CD4-positive, alpha-beta T cell treated with Interleukin-4 for 4 hours (primary cell): Measurements from ENCODE around the gene UBE3C.
"Not testable (repeated sequence)": the region's sequence is repeated elsewhere in the genome, so short reads cannot be mapped to it uniquely, and the experiment has no call there.

Experiments
- DNase-seq: peaks from one replicate; pipeline ENCODE4 v3.0.0-alpha.2; 2020

The UBE3C gene

GRCh38 chr7:157241631-157242030 lies 102.9 kb downstream of the UBE3C start:
- no peak for DNase-seq

GRCh38 chr7:157244516-157245294 lies 106.0 kb downstream of the UBE3C start:
- no peak for DNase-seq

- DNase-seq, result no peak
Observed at GRCh38 chr7:157246052-157246451, 107.3 kb downstream of the UBE3C start.

- no peak for DNase-seq
Observed at GRCh38 chr7:157248659-157249058, 109.9 kb downstream of the UBE3C start.

- DNase-seq, result peak; percentile 66
Observed at GRCh38 chr7:157250605-157251228, 112.0 kb downstream of the UBE3C start.

- not testable (repeated sequence) for DNase-seq
Observed at GRCh38 chr7:157251817-157252216, 113.1 kb downstream of the UBE3C start.

GRCh38 chr7:157253850-157254249 lies 115.1 kb downstream of the UBE3C start:
- DNase-seq, result no peak

- not testable (repeated sequence) for DNase-seq
Observed at GRCh38 chr7:157254781-157255180, 116.1 kb downstream of the UBE3C start.

GRCh38 chr7:157255201-157255606 lies 116.5 kb downstream of the UBE3C start:
- no peak for DNase-seq

- no peak for DNase-seq
Observed at GRCh38 chr7:157263156-157263555, 124.4 kb downstream of the UBE3C start.

- no peak for DNase-seq
Observed at GRCh38 chr7:157265051-157265450, 126.3 kb downstream of the UBE3C start.

- DNase-seq, result no peak
Observed at GRCh38 chr7:157266272-157266671, 127.5 kb downstream of the UBE3C start.

- DNase-seq, result no peak
Observed at GRCh38 chr7:157267516-157267915, 128.8 kb downstream of the UBE3C start.

GRCh38 chr7:157267956-157268355 lies 129.2 kb downstream of the UBE3C start:
- no peak for DNase-seq

- no peak for DNase-seq
Observed at GRCh38 chr7:157268540-157268939, 129.8 kb downstream of the UBE3C start.

GRCh38 chr7:157269341-157270059 lies 130.8 kb downstream of the UBE3C start:
- DNase-seq, result no peak

GRCh38 chr7:157270060-157270444 lies 131.3 kb downstream of the UBE3C start:
- DNase-seq, result no peak

- no peak for DNase-seq
Observed at GRCh38 chr7:157271315-157271990, 132.7 kb downstream of the UBE3C start.

GRCh38 chr7:157271991-157272324 lies 133.2 kb downstream of the UBE3C start:
- no peak for DNase-seq

- DNase-seq, result no peak
Observed at GRCh38 chr7:157272351-157273207, 133.9 kb downstream of the UBE3C start.

GRCh38 chr7:157273208-157274093 lies 134.7 kb downstream of the UBE3C start:
- DNase-seq, result peak; percentile 53
